ENCODE measurements around the gene DAGLA.

DAGLA gene

GRCh38 chr11:61709110-61709509 is 28.9 kb downstream of the DAGLA start:
- H3F3A ChIP-seq (ENCODE audit: insufficient read depth) = no peaks in the 10 kb centered on the region
- no peaks in the 10 kb centered on the region for H3K9me3 ChIP-seq (ENCODE audit: insufficient read depth, low read length)
- no peaks in the 10 kb centered on the region for H3K36me3 ChIP-seq (ENCODE audit: low read length)
- H3K79me2 ChIP-seq (ENCODE audit: insufficient read depth, low read length) = no peaks in the 10 kb centered on the region
- H3K27ac ChIP-seq (ENCODE audit: low read depth, low read length) = no peak overlapping the region
- H3K27me3 ChIP-seq (ENCODE audit: low read length) = no peaks in the 10 kb centered on the region
- no peak for TF ChIP-seq CTCF (IDR thresholded peaks at IDR 0.05; ENCODE audit: insufficient read depth, low read length, poor library complexity, severe bottlenecking)
- no peak for TF ChIP-seq EZH2phosphoT487 (conservative IDR thresholded peaks at IDR 0.05; ENCODE audit: low read length)
- no peaks in the 10 kb centered on the region for H3K9me2 ChIP-seq (replicated peaks; ENCODE audit: insufficient read depth, low read length)
- H2AFZ ChIP-seq (ENCODE audit: low read depth, low read length, severe bottlenecking) = no peak overlapping the region
- H4K20me1 ChIP-seq (ENCODE audit: low read depth, low read length) = no peaks in the 10 kb centered on the region
- H3K4me2 ChIP-seq (ENCODE audit: low read depth, low read length, poor library complexity, severe bottlenecking) = no peak overlapping the region
- no peak overlapping the region for H3K9ac ChIP-seq (ENCODE audit: low read length)
- H3K4me3 ChIP-seq (ENCODE audit: insufficient read depth, low read length, poor library complexity, severe bottlenecking) = no peak overlapping the region

GRCh38 chr11:61709572-61709971 is 29.4 kb downstream of the DAGLA start:
- H3K9ac ChIP-seq (ENCODE audit: low read length) = no peak overlapping the region
- no peak overlapping the region for H2AFZ ChIP-seq (ENCODE audit: low read depth, low read length, severe bottlenecking)
- TF ChIP-seq CTCF (IDR thresholded peaks at IDR 0.05; ENCODE audit: insufficient read depth, low read length, poor library complexity, severe bottlenecking) (no peak), EZH2phosphoT487 (conservative IDR thresholded peaks at IDR 0.05; ENCODE audit: low read length) (no peak)
- H3K9me3 ChIP-seq (ENCODE audit: insufficient read depth, low read length) = no peaks in the 10 kb centered on the region
- H3F3A ChIP-seq (ENCODE audit: insufficient read depth) = no peaks in the 10 kb centered on the region
- no peaks in the 10 kb centered on the region for H3K9me2 ChIP-seq (replicated peaks; ENCODE audit: insufficient read depth, low read length)
- no peak overlapping the region for H3K4me2 ChIP-seq (ENCODE audit: low read depth, low read length, poor library complexity, severe bottlenecking)
- no peaks in the 10 kb centered on the region for H3K27me3 ChIP-seq (ENCODE audit: low read length)
- no peaks in the 10 kb centered on the region for H3K79me2 ChIP-seq (ENCODE audit: insufficient read depth, low read length)
- H3K4me3 ChIP-seq (ENCODE audit: insufficient read depth, low read length, poor library complexity, severe bottlenecking) = no peak overlapping the region
- no peaks in the 10 kb centered on the region for H4K20me1 ChIP-seq (ENCODE audit: low read depth, low read length)
- no peaks in the 10 kb centered on the region for H3K36me3 ChIP-seq (ENCODE audit: low read length)
- H3K27ac ChIP-seq (ENCODE audit: low read depth, low read length) = no peak overlapping the region

GRCh38 chr11:61710019-61710418 is 29.8 kb downstream of the DAGLA start:
- H3K27ac ChIP-seq (ENCODE audit: low read depth, low read length) = no peak overlapping the region
- no peaks in the 10 kb centered on the region for H3K27me3 ChIP-seq (ENCODE audit: low read length)

More at GRCh38 chr11:61710019-61710418, 29.8 kb downstream of the DAGLA start:
- Histone ChIP-seq H3K9ac (ENCODE audit: low read length) (no peak overlapping the region), H3K4me2 (ENCODE audit: low read depth, low read length, poor library complexity, severe bottlenecking) (no peak overlapping the region), H4K20me1 (ENCODE audit: low read depth, low read length) (no peaks in the 10 kb centered on the region), H3K79me2 (ENCODE audit: insufficient read depth, low read length) (no peaks in the 10 kb centered on the region), H3K9me2 (replicated peaks; ENCODE audit: insufficient read depth, low read length) (no peaks in the 10 kb centered on the region), H3F3A (ENCODE audit: insufficient read depth) (no peaks in the 10 kb centered on the region), H3K36me3 (ENCODE audit: low read length) (no peaks in the 10 kb centered on the region), H2AFZ (ENCODE audit: low read depth, low read length, severe bottlenecking) (no peak overlapping the region), H3K9me3 (ENCODE audit: insufficient read depth, low read length) (no peaks in the 10 kb centered on the region), H3K4me3 (ENCODE audit: insufficient read depth, low read length, poor library complexity, severe bottlenecking) (no peak overlapping the region)
- TF ChIP-seq EZH2phosphoT487 (conservative IDR thresholded peaks at IDR 0.05; ENCODE audit: low read length) = no peak
- no peak for TF ChIP-seq CTCF (IDR thresholded peaks at IDR 0.05; ENCODE audit: insufficient read depth, low read length, poor library complexity, severe bottlenecking)

Measured in SU-DHL-6 (cell line).